ENCODE results near the gene MED19. TPM values are rescaled to one million over a fixed set of nuclear protein-coding genes. Genes with fewer than 3 reads are reported as not detected.
A peak's percentile ranks its signal among the peaks of the same experiment; 100 is the strongest.

MED19 gene
- total RNA-seq, 2 donors from 2014 or later, result 11.1 to 11.9 TPM

DNA sequence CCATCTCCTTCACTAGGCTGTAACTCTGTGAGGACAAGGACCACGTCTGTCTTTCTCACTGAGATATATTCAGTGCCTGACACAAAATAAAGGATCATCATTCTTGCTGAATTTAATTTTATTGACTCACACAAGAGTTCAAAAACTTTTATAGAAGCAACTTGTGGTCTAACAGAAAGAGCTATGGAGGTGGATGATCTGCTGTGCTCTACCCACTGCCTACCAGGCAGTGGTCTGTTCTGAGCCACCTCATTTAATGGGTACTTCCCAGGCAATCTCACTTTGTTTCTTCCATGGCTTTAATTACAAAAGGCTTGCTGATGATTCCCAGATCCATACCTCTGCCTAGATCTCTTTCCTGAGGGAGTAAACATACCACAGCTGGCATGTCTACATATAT lies 34.9 kb upstream of the MED19 start:
- Histone ChIP-seq H3K9me3 (no peaks in the 10 kb centered on the region), H3K27ac (no peak overlapping the region), H3K36me3 (peaks cover 25% of the 10 kb centered on the region), H3K27me3 (replicated peaks; ENCODE audit: insufficient read depth) (no peaks in the 10 kb centered on the region), H3K4me3 (no peak overlapping the region), H3K4me1 (ENCODE audit: control insufficient read depth in 1 of 2, low read depth in 2 of 2) (peaks cover 3 to 13% of the 10 kb centered on the region in 2 donors)
- ATAC-seq (ENCODE audit: insufficient number of reproducible peaks, low FRiP score, low read depth) (no peak), DNase-seq (ENCODE audit: low spot score) (no peak)
- TF ChIP-seq, protein P1, sequence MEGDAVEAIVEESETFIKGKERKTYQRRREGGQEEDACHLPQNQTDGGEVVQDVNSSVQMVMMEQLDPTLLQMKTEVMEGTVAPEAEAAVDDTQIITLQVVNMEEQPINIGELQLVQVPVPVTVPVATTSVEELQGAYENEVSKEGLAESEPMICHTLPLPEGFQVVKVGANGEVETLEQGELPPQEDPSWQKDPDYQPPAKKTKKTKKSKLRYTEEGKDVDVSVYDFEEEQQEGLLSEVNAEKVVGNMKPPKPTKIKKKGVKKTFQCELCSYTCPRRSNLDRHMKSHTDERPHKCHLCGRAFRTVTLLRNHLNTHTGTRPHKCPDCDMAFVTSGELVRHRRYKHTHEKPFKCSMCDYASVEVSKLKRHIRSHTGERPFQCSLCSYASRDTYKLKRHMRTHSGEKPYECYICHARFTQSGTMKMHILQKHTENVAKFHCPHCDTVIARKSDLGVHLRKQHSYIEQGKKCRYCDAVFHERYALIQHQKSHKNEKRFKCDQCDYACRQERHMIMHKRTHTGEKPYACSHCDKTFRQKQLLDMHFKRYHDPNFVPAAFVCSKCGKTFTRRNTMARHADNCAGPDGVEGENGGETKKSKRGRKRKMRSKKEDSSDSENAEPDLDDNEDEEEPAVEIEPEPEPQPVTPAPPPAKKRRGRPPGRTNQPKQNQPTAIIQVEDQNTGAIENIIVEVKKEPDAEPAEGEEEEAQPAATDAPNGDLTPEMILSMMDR (IDR thresholded peaks at IDR 0.05), result no peak

DNA sequence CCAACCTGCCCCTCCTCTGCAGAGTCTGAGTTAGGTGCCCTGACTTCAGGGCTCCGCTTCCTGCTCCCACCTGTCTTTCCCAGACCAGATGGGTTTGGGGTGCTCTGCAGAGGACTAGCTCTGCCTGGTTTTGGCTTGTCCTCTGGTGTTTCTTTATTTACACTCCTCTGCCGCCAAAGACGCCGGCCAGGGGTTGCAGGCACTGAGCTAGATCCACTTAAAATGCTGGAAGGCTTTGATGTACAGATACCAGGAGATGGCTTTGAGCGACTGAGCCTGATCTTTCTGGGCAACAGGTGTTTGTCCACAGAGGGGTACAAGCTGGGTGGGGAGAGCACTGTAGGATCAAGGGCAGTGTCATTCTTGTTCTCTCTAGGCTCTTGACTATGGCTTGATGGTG lies 33.2 kb upstream of the MED19 start:
- Histone ChIP-seq H3K36me3 (peaks cover 25% of the 10 kb centered on the region), H3K27ac (no peak overlapping the region), H3K4me3 (no peak overlapping the region), H3K9me3 (no peaks in the 10 kb centered on the region), H3K27me3 (replicated peaks; ENCODE audit: insufficient read depth) (no peaks in the 10 kb centered on the region), H3K4me1 (ENCODE audit: control insufficient read depth in 1 of 2, low read depth in 2 of 2) (peaks cover 3 to 19% of the 10 kb centered on the region in 2 donors)
- TF ChIP-seq, protein P1 (IDR thresholded peaks at IDR 0.05), result no peak
- ATAC-seq (ENCODE audit: insufficient number of reproducible peaks, low FRiP score, low read depth) (no peak), DNase-seq (ENCODE audit: low spot score) (no peak)

DNA sequence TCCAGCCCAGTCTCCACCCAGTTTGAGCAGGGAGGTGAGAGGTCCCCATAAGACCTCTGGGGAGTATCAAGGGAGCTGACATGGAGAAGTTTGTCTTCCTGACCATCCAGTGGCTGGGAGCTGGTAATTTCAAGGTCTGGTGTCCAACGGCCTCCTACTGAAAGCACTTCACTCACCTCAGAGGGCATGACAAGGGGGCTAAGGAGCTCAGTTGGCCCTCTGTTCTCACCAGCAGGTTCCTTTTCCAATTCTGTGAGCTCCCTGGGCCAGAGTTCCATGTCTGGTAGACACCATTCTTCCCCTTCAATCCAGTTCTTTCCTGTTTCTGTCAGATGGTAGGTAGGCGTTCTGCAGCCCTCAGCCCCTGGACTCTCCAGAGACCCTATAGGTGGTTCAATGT lies 32.3 kb upstream of the MED19 start:
- TF ChIP-seq, protein P1 (IDR thresholded peaks at IDR 0.05), result no peak
- ATAC-seq (ENCODE audit: insufficient number of reproducible peaks, low FRiP score, low read depth) (no peak), DNase-seq (ENCODE audit: low spot score) (no peak)
- Histone ChIP-seq H3K27ac (no peak overlapping the region), H3K4me1 (ENCODE audit: control insufficient read depth in 1 of 2, low read depth in 2 of 2) (peaks cover 3 to 19% of the 10 kb centered on the region in 2 donors), H3K4me3 (no peak overlapping the region), H3K27me3 (replicated peaks; ENCODE audit: insufficient read depth) (no peaks in the 10 kb centered on the region), H3K9me3 (no peaks in the 10 kb centered on the region), H3K36me3 (peaks cover 25% of the 10 kb centered on the region)

DNA sequence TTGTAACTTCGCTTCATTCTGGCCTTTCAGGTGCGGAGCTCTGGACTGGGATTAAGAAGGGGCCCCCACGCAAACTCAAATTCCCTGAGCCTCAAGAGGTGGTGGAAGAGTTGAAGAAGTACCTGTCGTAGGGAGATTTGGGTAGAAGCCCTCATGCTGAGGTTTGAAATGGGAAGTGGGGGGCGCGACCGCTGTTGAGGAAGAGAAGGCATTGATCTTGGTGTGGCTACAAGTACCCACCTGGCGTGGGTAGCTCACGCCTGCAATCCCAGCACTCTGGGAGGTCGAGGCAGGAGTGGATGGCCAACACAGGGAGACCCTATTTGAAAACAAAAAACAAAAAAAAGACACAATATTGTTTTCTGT lies 30.1 kb upstream of the MED19 start:
- no peak for ATAC-seq (ENCODE audit: insufficient number of reproducible peaks, low FRiP score, low read depth)

DNA sequence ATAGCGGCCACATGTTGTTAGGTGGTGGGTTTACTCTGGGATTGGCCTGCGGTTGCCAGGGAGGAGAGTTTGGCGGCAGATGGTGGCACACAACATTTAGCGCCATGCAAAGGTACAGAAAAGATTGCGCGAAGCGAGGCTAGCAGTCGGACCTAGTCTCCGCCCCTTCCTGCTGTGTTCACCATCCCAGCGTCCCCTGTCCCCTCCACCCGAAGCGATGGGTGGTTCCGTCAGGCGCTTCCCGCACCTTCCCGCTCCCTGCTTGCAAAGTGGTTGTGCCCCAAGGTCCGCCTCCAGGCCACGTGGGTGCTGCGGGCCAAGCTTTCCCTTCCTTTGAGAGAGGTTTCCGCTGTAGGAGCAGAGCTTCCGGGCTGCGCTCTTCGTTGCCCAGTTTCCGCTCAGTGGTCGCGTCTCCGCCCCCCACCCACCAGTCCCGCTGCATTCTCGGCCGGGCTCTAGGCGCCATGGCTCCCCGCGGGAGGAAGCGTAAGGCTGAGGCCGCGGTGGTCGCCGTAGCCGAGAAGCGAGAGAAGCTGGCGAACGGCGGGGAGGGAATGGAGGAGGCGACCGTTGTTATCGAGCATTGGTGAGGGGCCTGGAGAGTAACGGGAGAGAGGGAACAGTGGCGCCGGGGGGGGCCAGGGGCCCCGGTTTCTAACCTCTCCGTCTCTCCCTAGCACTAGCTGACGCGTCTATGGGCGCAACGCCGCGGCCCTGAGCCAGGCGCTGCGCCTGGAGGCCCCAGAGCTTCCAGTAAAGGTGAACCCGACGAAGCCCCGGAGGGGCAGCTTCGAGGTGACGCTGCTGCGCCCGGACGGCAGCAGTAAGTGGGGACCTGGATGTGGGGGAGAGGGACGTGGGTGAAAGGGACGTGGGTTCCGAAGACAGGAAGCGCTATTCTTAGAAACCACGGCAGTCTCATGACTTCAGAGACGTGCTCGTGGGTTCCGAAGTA lies 29.4 kb upstream of the MED19 start, which contains the start of gene SELENOH:
Gene SELENOH, plus strand, starts transcription at position 360 of the 955 bp plus-strand sequence. Its CDS starts 105 bp downstream, at position 465.
- Histone ChIP-seq H3K9me3 (no peaks in the 10 kb centered on the region), H3K4me3 (peak within 1 kb of the TSS; percentile 86), H3K4me1 (ENCODE audit: control insufficient read depth in 1 of 2, low read depth in 2 of 2) (peaks cover 3 to 19% of the 10 kb centered on the region in 2 donors), H3K27me3 (replicated peaks; ENCODE audit: insufficient read depth) (no peaks in the 10 kb centered on the region), H3K27ac (peak within 1 kb of the TSS; percentile 84 to 95), H3K36me3 (peaks cover 30% of the 10 kb centered on the region)
- peak; percentile 99 for ATAC-seq (ENCODE audit: insufficient number of reproducible peaks, low FRiP score, low read depth)
- peak; percentile 85 for DNase-seq (ENCODE audit: low spot score)
- TF ChIP-seq, protein P1 (IDR thresholded peaks at IDR 0.05), result no peak

More for the DNA sequence above, 30.1 kb upstream of the MED19 start:
- Histone ChIP-seq H3K27me3 (replicated peaks; ENCODE audit: insufficient read depth) (no peaks in the 10 kb centered on the region), H3K9me3 (no peaks in the 10 kb centered on the region), H3K4me1 (ENCODE audit: control insufficient read depth in 1 of 2, low read depth in 2 of 2) (peaks cover 3 to 19% of the 10 kb centered on the region in 2 donors), H3K27ac (peak overlapping the region; percentile 84 to 95), H3K36me3 (peaks cover 30% of the 10 kb centered on the region), H3K4me3 (peak overlapping the region; percentile 86)
- TF ChIP-seq, protein P1 (IDR thresholded peaks at IDR 0.05), result no peak
- DNase-seq (ENCODE audit: low spot score), result no peak

All from thoracic aorta (tissue), 2 donors.